ENCODE results near the gene ODF2.

GRCh38 chr9:128495296-128495695, 39.5 kb downstream of the ODF2 start:
- no peak for TF ChIP-seq CTCF (conservative IDR thresholded peaks at IDR 0.05; ENCODE audit: low read depth, low read length)
- no peak for TF ChIP-seq EZH2 (IDR thresholded peaks at IDR 0.05; ENCODE audit: borderline replicate concordance, low read depth, low read length, poor library complexity, severe bottlenecking)
